Subcutaneous preadipocyte (primary cell): Measurements from ENCODE around the gene GNAI3. TPM values are rescaled to one million over a fixed set of nuclear protein-coding genes. Genes with fewer than 3 reads are reported as not detected.

Experiments used
- small RNA-seq: library from RNA; depleted of rRNA; stranded (forward); fragments of <200 nt; gene quantifications from one replicate; pipeline ENCODE3, GENCODE V24; 2012
- total RNA-seq: library from RNA; depleted of rRNA; stranded (reverse); fragments of >200 nt; gene quantifications from 2 replicates; pipeline ENCODE4 v1.2.3, GENCODE V29; 2012

GNAI3 gene
- 14.0 and 16.6 TPM in 2 replicates for total RNA-seq

GRCh38 chr1:109548321-109549267, at the start of gene GNAI3:
TSS of gene GNAI3 (plus strand) at chr1:109548615. CDS start at chr1:109548721, 106 bp downstream.

GRCh38 chr1:109509176-109510134, 39.0 kb upstream of the GNAI3 start, which contains the start of gene AMIGO1:
TSS of gene AMIGO1 (minus strand) at chr1:109509727. CDS start at chr1:109508912, 815 bp downstream.

GRCh38 chr1:109539676-109540075, 8.7 kb upstream of the GNAI3 start, which contains the start of gene GPR61:
TSS of gene GPR61 (plus strand) at chr1:109539872. CDS start at chr1:109543023, 3,151 bp downstream.

GRCh38 chr1:109619576-109620400, 71.4 kb downstream of the GNAI3 start, which contains the start of the genes AMPD2 and GNAT2:
TSS of gene AMPD2 (plus strand) at chr1:109619837. CDS start at chr1:109621176, 1,339 bp downstream.
TSS of gene GNAT2 (minus strand) at chr1:109619616. CDS start at chr1:109612870, 6,746 bp downstream.

GRCh38 chr1:109655615-109656519, 107.5 kb downstream of the GNAI3 start, which contains the start of gene GSTM4:
TSS of gene GSTM4 (plus strand) at chr1:109656099. CDS start at chr1:109656390, 291 bp downstream.

DNA sequence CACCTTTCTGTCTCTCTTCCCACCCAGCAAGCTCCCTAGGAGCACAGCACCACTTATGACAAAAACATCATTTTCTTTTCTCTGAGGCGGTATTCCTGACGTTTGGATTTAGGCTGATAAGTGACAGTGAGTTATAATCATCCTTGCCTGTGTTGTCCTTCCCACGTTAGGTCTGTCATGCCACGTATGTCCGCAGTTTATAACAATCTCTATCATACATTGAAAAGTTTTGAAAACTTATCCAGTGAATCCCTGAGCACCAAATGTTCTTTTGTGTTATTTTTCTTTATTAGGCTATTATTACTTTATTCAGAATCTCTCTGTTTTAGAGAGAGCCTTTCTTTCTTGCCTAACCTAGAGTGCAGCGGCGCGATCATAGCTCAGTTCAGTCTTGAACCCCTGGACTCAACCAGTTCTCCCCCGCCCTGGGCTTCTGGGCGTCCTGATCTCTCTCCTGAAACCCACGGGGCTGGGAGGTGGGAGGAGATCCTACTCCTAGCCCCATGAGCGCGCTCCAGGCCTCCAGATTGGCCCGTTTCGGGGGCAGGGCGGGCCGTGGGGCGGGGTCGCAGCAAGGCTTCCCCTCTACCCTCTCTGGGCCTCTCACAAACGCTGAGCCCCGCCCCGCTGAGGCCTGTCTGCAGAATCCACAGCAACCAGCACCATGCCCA, 119.2 kb downstream of the GNAI3 start, which contains the start of gene GSTM2:
Gene GSTM2, plus strand, starts transcription at position 606 of the 671 bp plus-strand sequence. Its CDS starts 59 bp downstream, at position 665.

Small RNA genes within 50 kb of the gene (small RNA-seq; reads per million reads assigned to genes)
- 12.1 reads per million, percentile 96 among the genes with 10 or more reads in this experiment for gene RNU6V

Other genes starting within 250 kb of the GNAI3 start
- not detected in 2 replicates for gene MYBPHL, start 241.6 kb upstream of the GNAI3 start, total RNA-seq
- 1.1 and 1.2 TPM in 2 replicates for gene SORT1, start 150.7 kb upstream of the GNAI3 start, total RNA-seq
- gene PSMA5, start 122.2 kb upstream of the GNAI3 start, total RNA-seq, result 54.5 and 64.3 TPM in 2 replicates
- 2.0 and 5.5 TPM in 2 replicates for gene SYPL2, start 82.1 kb upstream of the GNAI3 start, total RNA-seq
- 2.7 and 5.9 TPM in 2 replicates for gene ATXN7L2, start 64.7 kb upstream of the GNAI3 start, total RNA-seq
- gene CYB561D1, start 54.5 kb upstream of the GNAI3 start, total RNA-seq, result 4.5 and 4.8 TPM in 2 replicates
- 0.39 and 0.73 TPM in 2 replicates for gene AMIGO1, start 38.9 kb upstream of the GNAI3 start, total RNA-seq
- gene GPR61, start 8.7 kb upstream of the GNAI3 start, total RNA-seq, result under 0.01 and 0.39 TPM in 2 replicates
- not detected in 2 replicates for gene GNAT2, start 71.0 kb downstream of the GNAI3 start, total RNA-seq
- 59.5 and 63.7 TPM in 2 replicates for gene AMPD2, start 71.2 kb downstream of the GNAI3 start, total RNA-seq
- gene GSTM4, start 107.5 kb downstream of the GNAI3 start, total RNA-seq, result 5.9 and 10.2 TPM in 2 replicates
- 10.2 and 18.0 TPM in 2 replicates for gene GSTM2, start 119.4 kb downstream of the GNAI3 start, total RNA-seq
- 13.7 and 16.2 TPM in 2 replicates for gene GSTM1, start 139.2 kb downstream of the GNAI3 start, total RNA-seq
- 2.0 and 4.4 TPM in 2 replicates for gene GSTM5, start 163.6 kb downstream of the GNAI3 start, total RNA-seq
- gene GSTM3, start 192.4 kb downstream of the GNAI3 start, total RNA-seq, result 37.1 and 37.5 TPM in 2 replicates
- not detected in 2 replicates for gene EPS8L3, start 215.3 kb downstream of the GNAI3 start, total RNA-seq